ENCODE results near the gene DLGAP3. TPM values are rescaled to one million over a fixed set of nuclear protein-coding genes. Genes with fewer than 3 reads are reported as not detected.

The DLGAP3 gene
- total and polyA plus RNA-seq, 5 donors from 2014 or later, result 0.11 to 1.2 (median 0.21) TPM

DNA sequence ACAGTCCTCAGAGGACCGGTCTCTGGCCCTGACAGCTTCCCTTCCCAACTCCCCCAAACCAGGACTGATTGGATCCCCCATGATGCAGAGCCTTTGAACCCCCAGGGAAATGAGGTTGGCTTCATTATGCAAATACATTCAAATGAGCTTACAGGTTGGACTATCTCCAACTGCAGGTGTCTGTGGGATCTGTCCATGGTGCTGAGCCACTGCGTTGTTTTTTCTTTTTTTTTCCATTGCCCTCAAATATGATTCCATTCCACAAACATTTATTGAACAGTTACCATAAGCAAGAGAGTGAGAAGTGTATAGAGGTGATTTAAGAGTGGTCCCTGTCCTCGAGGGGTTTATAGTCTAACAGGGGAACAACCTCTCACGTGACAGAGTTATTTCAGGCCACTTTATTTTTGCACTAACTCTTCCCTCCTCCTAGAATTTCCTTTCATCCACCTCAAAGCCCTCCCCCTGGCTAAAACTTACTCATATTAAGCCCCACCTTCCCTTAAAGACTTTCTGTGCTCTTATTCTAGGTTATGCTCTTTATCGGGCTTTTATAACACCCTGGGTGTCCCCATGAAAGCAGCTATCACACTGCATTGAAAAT lies 21.9 kb downstream of the DLGAP3 start:
- H3K4me1 ChIP-seq (ENCODE audit: control insufficient read depth, insufficient read depth, low read length, poor library complexity, severe bottlenecking), result no peaks in the 10 kb centered on the region
- peaks cover 4% of the 10 kb centered on the region for H3K27me3 ChIP-seq (ENCODE audit: control insufficient read depth, insufficient read depth, low read length)
- ATAC-seq (ENCODE audit: low read depth in 2 of 2), result no peak
- H3K4me3 ChIP-seq (ENCODE audit: low read depth, low read length), result no peak overlapping the region
- H3K9me3 ChIP-seq (ENCODE audit: control insufficient read depth in 2 of 2, low read length in 2 of 2), result no peaks in the 10 kb centered on the region
- H3K36me3 ChIP-seq (ENCODE audit: control insufficient read depth, insufficient read depth, low read length), result no peaks in the 10 kb centered on the region
- Mint-ChIP-seq H3K27me3 (peaks cover 5% of the 10 kb centered on the region), H3K36me3 (no peaks in the 10 kb centered on the region), H3K4me1 (no peaks in the 10 kb centered on the region), H3K27ac (no peak overlapping the region), H3K4me3 (no peak overlapping the region), H3K9me3 (no peaks in the 10 kb centered on the region)
- DNase-seq, result no peak
- H3K27ac ChIP-seq (ENCODE audit: insufficient read depth, low read length, poor library complexity, severe bottlenecking), result no peak overlapping the region

DNA sequence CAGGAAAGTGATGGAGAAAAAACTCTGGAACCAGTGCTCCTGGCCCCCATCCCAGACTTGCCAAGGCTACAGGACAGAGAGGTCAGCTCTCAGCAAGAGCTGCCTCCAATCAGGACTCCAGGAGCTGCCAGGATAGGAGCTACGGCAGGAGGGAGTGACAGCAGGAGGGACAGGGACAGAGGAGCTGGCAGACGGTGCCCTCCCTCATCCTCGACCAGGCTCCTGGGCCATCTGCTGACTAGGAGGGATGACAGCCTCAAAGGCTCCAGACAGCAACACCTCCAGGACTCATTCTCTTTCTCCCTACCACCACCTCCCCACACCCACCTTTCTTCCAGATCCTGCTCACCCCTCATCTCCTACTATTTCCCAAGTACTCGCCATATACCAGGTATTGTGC lies 22.7 kb downstream of the DLGAP3 start:
- Mint-ChIP-seq H3K27me3 (peaks cover 5% of the 10 kb centered on the region), H3K4me3 (no peak overlapping the region), H3K27ac (no peak overlapping the region), H3K4me1 (no peaks in the 10 kb centered on the region), H3K9me3 (no peaks in the 10 kb centered on the region), H3K36me3 (no peaks in the 10 kb centered on the region)
- no peak overlapping the region for H3K4me3 ChIP-seq (ENCODE audit: low read depth, low read length)
- ATAC-seq (ENCODE audit: low read depth in 2 of 2), result no peak
- no peaks in the 10 kb centered on the region for H3K9me3 ChIP-seq (ENCODE audit: control insufficient read depth in 2 of 2, low read length in 2 of 2)
- no peaks in the 10 kb centered on the region for H3K36me3 ChIP-seq (ENCODE audit: control insufficient read depth, insufficient read depth, low read length)
- no peaks in the 10 kb centered on the region for H3K4me1 ChIP-seq (ENCODE audit: control insufficient read depth, insufficient read depth, low read length, poor library complexity, severe bottlenecking)
- H3K27ac ChIP-seq (ENCODE audit: insufficient read depth, low read length, poor library complexity, severe bottlenecking), result no peak overlapping the region
- H3K27me3 ChIP-seq (ENCODE audit: control insufficient read depth, insufficient read depth, low read length), result no peaks in the 10 kb centered on the region
- DNase-seq, result no peak

DNA sequence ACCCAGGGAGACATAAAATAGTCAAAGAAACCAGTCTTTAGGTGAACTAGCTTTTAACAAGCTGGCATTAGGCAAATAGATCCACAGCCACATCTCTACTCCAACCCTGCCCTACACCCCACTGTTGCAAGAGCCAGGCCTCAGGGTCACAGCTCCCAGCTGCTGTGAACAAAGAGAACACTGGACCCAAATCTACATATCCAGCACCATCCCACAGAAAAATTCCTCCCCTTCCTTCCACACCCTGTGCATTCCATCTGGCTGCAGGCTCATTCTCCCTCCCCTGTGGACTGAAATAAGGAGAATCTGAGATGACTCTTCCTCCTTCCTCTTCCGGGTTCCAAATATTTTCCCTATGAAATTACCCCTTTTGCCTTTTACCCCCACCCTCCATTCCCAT lies 23.2 kb downstream of the DLGAP3 start:
- no peaks in the 10 kb centered on the region for H3K36me3 ChIP-seq (ENCODE audit: control insufficient read depth, insufficient read depth, low read length)
- Mint-ChIP-seq H3K4me1 (no peaks in the 10 kb centered on the region), H3K9me3 (no peaks in the 10 kb centered on the region), H3K27me3 (peaks cover 5% of the 10 kb centered on the region), H3K36me3 (no peaks in the 10 kb centered on the region), H3K4me3 (no peak overlapping the region), H3K27ac (no peak overlapping the region)
- H3K4me3 ChIP-seq (ENCODE audit: low read depth, low read length), result no peak overlapping the region
- H3K27ac ChIP-seq (ENCODE audit: insufficient read depth, low read length, poor library complexity, severe bottlenecking), result no peak overlapping the region
- H3K4me1 ChIP-seq (ENCODE audit: control insufficient read depth, insufficient read depth, low read length, poor library complexity, severe bottlenecking), result no peaks in the 10 kb centered on the region
- H3K9me3 ChIP-seq (ENCODE audit: control insufficient read depth in 2 of 2, low read length in 2 of 2), result no peaks in the 10 kb centered on the region
- DNase-seq (no peak), ATAC-seq (ENCODE audit: low read depth in 2 of 2) (no peak)
- H3K27me3 ChIP-seq (ENCODE audit: control insufficient read depth, insufficient read depth, low read length), result no peaks in the 10 kb centered on the region

DNA sequence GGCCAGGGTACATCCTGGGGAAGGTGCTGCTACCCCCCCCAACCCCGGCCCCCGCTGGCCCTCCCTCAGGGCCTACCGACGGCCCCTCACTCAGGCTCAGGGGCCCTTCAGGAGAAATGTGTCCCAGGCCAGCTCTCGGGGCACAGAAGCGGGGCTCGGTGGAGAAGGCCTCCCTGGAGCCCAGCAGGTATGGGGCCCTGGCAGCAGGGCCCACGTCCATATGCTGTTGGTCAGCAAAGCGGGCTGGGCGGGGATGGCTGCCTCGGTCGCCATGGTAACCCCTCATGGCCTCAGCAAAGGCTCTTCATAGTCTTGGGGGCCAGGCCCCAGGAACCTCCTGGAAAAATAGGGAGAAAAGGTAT lies 24.4 kb downstream of the DLGAP3 start:
- ATAC-seq (ENCODE audit: low read depth in 2 of 2) (no peak), DNase-seq (no peak)
- no peaks in the 10 kb centered on the region for H3K4me1 Mint-ChIP-seq
- H3K27me3 Mint-ChIP-seq, result peaks cover 5% of the 10 kb centered on the region
- Histone ChIP-seq H3K4me3 (ENCODE audit: low read depth, low read length) (no peak overlapping the region), H3K27ac (ENCODE audit: insufficient read depth, low read length, poor library complexity, severe bottlenecking) (no peak overlapping the region), H3K36me3 (ENCODE audit: control insufficient read depth, insufficient read depth, low read length) (no peaks in the 10 kb centered on the region), H3K4me1 (ENCODE audit: control insufficient read depth, insufficient read depth, low read length, poor library complexity, severe bottlenecking) (no peaks in the 10 kb centered on the region), H3K27me3 (ENCODE audit: control insufficient read depth, insufficient read depth, low read length) (no peaks in the 10 kb centered on the region), H3K9me3 (ENCODE audit: control insufficient read depth in 2 of 2, low read length in 2 of 2) (no peaks in the 10 kb centered on the region)
- H3K4me3 Mint-ChIP-seq, result no peak overlapping the region
- H3K27ac Mint-ChIP-seq, result no peak overlapping the region
- H3K9me3 Mint-ChIP-seq, result peaks cover 0 to 2% (median 0%) of the 10 kb centered on the region in 7 donors
- no peaks in the 10 kb centered on the region for H3K36me3 Mint-ChIP-seq

DNA sequence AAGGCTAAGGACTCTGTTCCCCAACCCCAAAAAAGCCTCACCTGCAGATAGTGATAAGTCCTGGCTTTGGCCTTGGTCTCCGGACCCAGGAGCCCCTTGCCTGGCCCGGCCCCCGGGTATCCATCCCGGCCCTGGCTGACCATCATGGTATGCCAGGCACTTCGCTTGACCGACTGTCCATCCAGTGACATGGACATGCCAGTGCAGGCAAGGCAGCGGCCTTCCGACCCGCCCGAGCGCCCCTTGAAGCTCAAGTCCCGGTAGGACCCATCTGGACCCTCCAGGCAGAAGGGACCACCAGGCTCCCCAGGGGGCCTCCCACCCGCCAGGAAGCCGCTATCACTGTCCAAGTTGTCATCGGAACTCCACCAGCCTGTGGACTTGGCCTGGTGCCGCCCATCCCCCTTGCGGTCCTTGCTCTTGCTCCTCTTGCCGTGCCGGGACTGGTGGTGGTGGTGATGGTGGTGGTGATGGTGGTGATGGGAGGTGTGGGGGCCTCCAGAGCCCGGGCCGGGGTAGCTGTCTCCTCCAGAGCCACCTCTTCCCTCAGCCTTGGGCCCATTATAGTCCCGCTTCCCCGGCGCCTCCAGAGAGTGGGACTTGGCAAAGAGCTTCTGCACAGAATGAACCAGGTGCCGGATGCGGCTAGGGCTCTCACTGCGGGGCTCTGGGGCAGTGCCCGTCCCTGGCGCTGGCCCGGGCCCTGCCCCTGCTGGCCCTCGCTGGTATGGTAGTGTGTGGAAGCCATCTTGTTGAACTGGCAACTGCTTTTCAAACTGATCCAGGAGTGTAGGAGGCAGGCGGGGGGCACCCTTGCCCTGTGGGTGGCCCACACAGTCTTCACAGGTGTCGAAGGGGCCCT lies 25.0 kb downstream of the DLGAP3 start:
- H3K4me1 Mint-ChIP-seq, result no peaks in the 10 kb centered on the region
- no peak for DNase-seq
- no peaks in the 10 kb centered on the region for H3K27me3 ChIP-seq (ENCODE audit: control insufficient read depth, insufficient read depth, low read length)
- no peak for ATAC-seq (ENCODE audit: low read depth in 2 of 2)
- H3K27me3 Mint-ChIP-seq, result peaks cover 5% of the 10 kb centered on the region
- no peak overlapping the region for H3K4me3 ChIP-seq (ENCODE audit: low read depth, low read length)
- no peak overlapping the region for H3K27ac Mint-ChIP-seq
- no peaks in the 10 kb centered on the region for H3K36me3 ChIP-seq (ENCODE audit: control insufficient read depth, insufficient read depth, low read length)
- no peak overlapping the region for H3K27ac ChIP-seq (ENCODE audit: insufficient read depth, low read length, poor library complexity, severe bottlenecking)
- H3K36me3 Mint-ChIP-seq, result no peaks in the 10 kb centered on the region
- no peaks in the 10 kb centered on the region for H3K4me1 ChIP-seq (ENCODE audit: control insufficient read depth, insufficient read depth, low read length, poor library complexity, severe bottlenecking)
- no peak overlapping the region for H3K4me3 Mint-ChIP-seq
- H3K9me3 ChIP-seq (ENCODE audit: control insufficient read depth in 2 of 2, low read length in 2 of 2), result no peaks in the 10 kb centered on the region
- H3K9me3 Mint-ChIP-seq, result peaks cover 0 to 5% (median 0%) of the 10 kb centered on the region in 7 donors

DNA sequence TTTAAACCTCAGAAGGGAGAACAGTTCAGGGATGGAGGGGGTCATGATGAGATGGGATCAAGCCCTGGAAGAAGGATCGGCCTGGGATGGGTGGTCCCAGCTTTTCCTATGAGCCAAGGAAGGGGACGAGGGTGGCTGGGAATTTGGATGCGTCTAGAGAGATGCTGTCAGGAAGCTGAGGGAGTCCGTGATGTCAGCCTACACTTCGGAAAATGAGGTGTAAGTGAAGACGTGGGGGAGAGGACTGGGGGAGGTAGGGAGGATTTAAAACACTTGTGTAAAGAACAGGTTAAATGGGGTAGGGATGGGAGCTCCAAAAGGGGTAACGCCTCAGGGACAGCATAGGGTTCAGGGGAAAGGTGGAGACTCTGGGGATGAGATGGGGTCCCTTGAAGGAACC lies 27.5 kb downstream of the DLGAP3 start:
- peaks cover 0 to 5% (median 0%) of the 10 kb centered on the region in 7 donors for H3K9me3 Mint-ChIP-seq
- Histone ChIP-seq H3K27ac (ENCODE audit: insufficient read depth, low read length, poor library complexity, severe bottlenecking) (no peak overlapping the region), H3K36me3 (ENCODE audit: control insufficient read depth, insufficient read depth, low read length) (no peaks in the 10 kb centered on the region), H3K4me3 (ENCODE audit: low read depth, low read length) (no peak overlapping the region), H3K9me3 (ENCODE audit: control insufficient read depth in 2 of 2, low read length in 2 of 2) (no peaks in the 10 kb centered on the region), H3K27me3 (ENCODE audit: control insufficient read depth, insufficient read depth, low read length) (no peaks in the 10 kb centered on the region), H3K4me1 (ENCODE audit: control insufficient read depth, insufficient read depth, low read length, poor library complexity, severe bottlenecking) (no peaks in the 10 kb centered on the region)
- H3K27me3 Mint-ChIP-seq, result peaks cover 5% of the 10 kb centered on the region
- no peak overlapping the region for H3K4me3 Mint-ChIP-seq
- no peaks in the 10 kb centered on the region for H3K4me1 Mint-ChIP-seq
- H3K27ac Mint-ChIP-seq, result no peak overlapping the region
- no peaks in the 10 kb centered on the region for H3K36me3 Mint-ChIP-seq
- ATAC-seq (ENCODE audit: low read depth in 2 of 2) (no peak), DNase-seq (no peak)

DNA sequence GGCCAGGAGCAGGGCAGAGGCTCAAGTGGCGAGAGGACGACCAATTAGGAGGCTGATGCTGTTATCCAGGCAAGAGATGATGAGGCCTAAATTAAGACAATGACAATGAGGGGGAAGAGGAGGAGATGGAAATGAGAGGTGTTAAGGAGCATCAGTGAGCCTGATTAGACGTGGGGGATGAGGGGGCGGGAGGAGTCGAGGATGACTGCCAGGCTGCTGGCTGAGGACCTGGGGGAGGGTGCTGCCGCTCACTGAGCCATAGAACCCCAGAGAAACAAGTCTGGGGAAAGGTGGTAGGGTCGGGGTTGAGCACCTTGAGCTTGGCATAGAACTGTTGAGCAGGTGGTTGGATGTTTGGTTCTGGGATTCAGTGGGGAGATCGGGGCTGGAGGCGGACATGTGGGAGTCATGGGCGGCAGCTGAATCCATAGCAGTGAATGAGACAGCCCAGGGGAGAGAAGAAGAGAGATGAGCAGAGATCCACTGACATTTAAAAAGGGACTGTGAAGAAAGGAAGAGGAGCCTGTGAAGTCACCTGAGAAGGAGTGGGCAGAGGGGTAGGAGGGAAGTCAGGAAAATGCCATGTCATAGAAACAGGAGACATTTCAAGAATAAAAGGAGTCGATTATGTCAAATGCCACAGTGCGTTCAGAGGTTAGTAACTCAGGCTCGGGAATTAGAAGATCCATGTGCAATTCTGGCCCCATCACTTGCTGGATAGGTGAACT lies 28.5 kb downstream of the DLGAP3 start:
- H3K4me1 Mint-ChIP-seq, result no peaks in the 10 kb centered on the region
- peaks cover 0 to 5% (median 0%) of the 10 kb centered on the region in 7 donors for H3K9me3 Mint-ChIP-seq
- peaks cover 5% of the 10 kb centered on the region for H3K27me3 Mint-ChIP-seq
- Histone ChIP-seq H3K36me3 (ENCODE audit: control insufficient read depth, insufficient read depth, low read length) (no peaks in the 10 kb centered on the region), H3K27me3 (ENCODE audit: control insufficient read depth, insufficient read depth, low read length) (no peaks in the 10 kb centered on the region), H3K27ac (ENCODE audit: insufficient read depth, low read length, poor library complexity, severe bottlenecking) (no peak overlapping the region), H3K4me1 (ENCODE audit: control insufficient read depth, insufficient read depth, low read length, poor library complexity, severe bottlenecking) (no peaks in the 10 kb centered on the region), H3K9me3 (ENCODE audit: control insufficient read depth in 2 of 2, low read length in 2 of 2) (no peaks in the 10 kb centered on the region), H3K4me3 (ENCODE audit: low read depth, low read length) (no peak overlapping the region)
- no peak for DNase-seq
- ATAC-seq (ENCODE audit: low read depth in 2 of 2), result no peak
- no peak overlapping the region for H3K4me3 Mint-ChIP-seq
- no peak overlapping the region for H3K27ac Mint-ChIP-seq
- no peaks in the 10 kb centered on the region for H3K36me3 Mint-ChIP-seq
